PC-9 (cell line): Measurements from ENCODE around the gene ZNF491. TPM values are rescaled to one million over a fixed set of nuclear protein-coding genes. Genes with fewer than 3 reads are reported as not detected.

Source experiments
- BruUV-seq: library from RNA; stranded (reverse); fragments of 400-500 nt; replicated peaks from 2 replicates; lab custom pipeline; 2021; lab: Mats Ljungman, UMichigan
- CTCF ChIA-PET: fragments of 300-600 bp; sonication (Branson Sonifier 250); formaldehyde crosslinking; loops from one replicate; lab custom pipeline; 2022; ENCODE audit warnings: antibody characterized with exemption; lab: Charles Lee
- POLR2A ChIA-PET: fragments of 300-600 bp; sonication (Branson Sonifier 250); formaldehyde crosslinking; loops from one replicate; lab custom pipeline; 2022; ENCODE audit warnings: antibody characterized with exemption; ENCODE audit not compliant: unreplicated experiment; lab: Charles Lee
- DNase-seq, 2 experiments: peaks; one replicate each; pipeline versions ENCODE4 v3.0.0 to v3.0.0-alpha.2; 2015 to 2022; ENCODE audit warnings: mixed read lengths in 1 of 2
- H2AFZ ChIP-seq: fragments of 200-600 bp; sonication (generic); 2 replicates; pipeline ENCODE4 v1.8.1; 2017; ENCODE audit warnings: antibody characterized with exemption
- H3F3A ChIP-seq: fragments of 200-600 bp; sonication (generic); 2 replicates; pipeline ENCODE4 v1.8.1; 2017; ENCODE audit warnings: antibody characterized with exemption, mild to moderate bottlenecking, low read depth; ENCODE audit not compliant: insufficient read depth
- H3K27ac ChIP-seq: fragments of 200-600 bp; sonication (generic); 2 replicates; pipeline ENCODE4 v1.6.1; 2016; ENCODE audit warnings: mixed run types
- H3K27me3 ChIP-seq: fragments of 200-600 bp; sonication (generic); 2 replicates; pipeline ENCODE4 v1.6.1; 2016; ENCODE audit warnings: low read depth, mixed run types; ENCODE audit not compliant: insufficient read depth
- H3K36me3 ChIP-seq: fragments of 200-600 bp; sonication (generic); 2 replicates; pipeline ENCODE4 v1.6.1; 2016; ENCODE audit warnings: low read depth, mixed run types
- H3K4me1 ChIP-seq: fragments of 200-600 bp; sonication (generic); replicated peaks from 2 replicates; pipeline ENCODE4 v1.6.1; 2016; ENCODE audit warnings: mixed run types; ENCODE audit not compliant: insufficient read depth
- H3K4me2 ChIP-seq: fragments of 200-600 bp; sonication (generic); 2 replicates; pipeline ENCODE4 v1.6.1; 2017; ENCODE audit warnings: mixed run types
- H3K4me3 ChIP-seq: fragments of 200-600 bp; sonication (generic); 2 replicates; pipeline ENCODE4 v1.6.1; 2016; ENCODE audit warnings: mixed run types
- H3K79me2 ChIP-seq: fragments of 200-600 bp; sonication (generic); 2 replicates; pipeline ENCODE4 v1.6.1; 2017; ENCODE audit warnings: low read depth, mixed run types
- H3K9me2 ChIP-seq: fragments of 200-600 bp; sonication (generic); 2 replicates; pipeline ENCODE4 v1.8.1; 2017; ENCODE audit warnings: mild to moderate bottlenecking; ENCODE audit not compliant: insufficient read depth
- H3K9me3 ChIP-seq: fragments of 200-600 bp; sonication (generic); 2 replicates; pipeline ENCODE4 v1.8.1; 2016; ENCODE audit warnings: low read depth; ENCODE audit not compliant: insufficient read depth
- H4K20me1 ChIP-seq: fragments of 200-600 bp; sonication (generic); 2 replicates; pipeline ENCODE4 v1.8.1; 2017; ENCODE audit not compliant: insufficient read depth
- CTCF ChIP-seq: fragments of 200-600 bp; sonication (generic); conservative IDR thresholded peaks from 2 replicates; pipeline ENCODE4 v1.6.1; 2017; ENCODE audit warnings: mixed run types, antibody characterized with exemption, mild to moderate bottlenecking, moderate library complexity
- EZH2 ChIP-seq: fragments of 200-600 bp; sonication (generic); IDR thresholded peaks from 2 replicates; pipeline ENCODE4 v1.8.0; 2017; ENCODE audit warnings: antibody characterized with exemption, low read depth
- intact Hi-C: fragments of 100-400 bp; cut with micrococcal nuclease; formaldehyde crosslinking; loops from one replicate; pipeline ENCODE4 v1.10.0; 2022; ENCODE audit not compliant: unreplicated experiment
- total RNA-seq: library from RNA; stranded (reverse); gene quantifications from 2 replicates; pipeline ENCODE4 v1.2.3, GENCODE V29; 2021

ZNF491 gene
- total RNA-seq, 1 experiment from 2014 or later, result not detected

GRCh38 chr19:11853358-11853757 lies 55.0 kb downstream of the ZNF491 start:
- no TSS peak for BruUV-seq

GRCh38 chr19:11856596-11857250 lies 58.4 kb downstream of the ZNF491 start:
- peak in 1 of 2 experiments; percentile 55 for DNase-seq
- Histone ChIP-seq H4K20me1 (no peaks in the 10 kb centered on the region), H3K27ac (no peak overlapping the region), H3K9me2 (no peaks in the 10 kb centered on the region), H3F3A (no peaks in the 10 kb centered on the region), H3K27me3 (peaks cover 55% of the 10 kb centered on the region), H3K9me3 (no peaks in the 10 kb centered on the region), H3K79me2 (no peaks in the 10 kb centered on the region), H3K4me3 (no peak overlapping the region), H2AFZ (no peak overlapping the region), H3K4me1 (no peaks in the 10 kb centered on the region), H3K36me3 (no peaks in the 10 kb centered on the region), H3K4me2 (no peak overlapping the region)
- CTCF ChIA-PET, result interaction anchor here (1.6 kb wide), 1 partner anchor 59 kb away, joined by 6 read pairs; the partner anchor contains the start of gene ZNF491
- BruUV-seq, result no TSS peak
- POLR2A ChIA-PET, result no interaction called here
- TF ChIP-seq CTCF (no peak), EZH2 (no peak)
- intact Hi-C loops, result loop anchor here (5.0 kb wide), 1 partner anchor 59 kb away; the partner anchor contains the start of gene ZNF491

More at GRCh38 chr19:11853358-11853757, 55.0 kb downstream of the ZNF491 start:
- Histone ChIP-seq H3K27me3 (peaks cover 29% of the 10 kb centered on the region), H4K20me1 (no peaks in the 10 kb centered on the region), H3F3A (no peaks in the 10 kb centered on the region), H3K9me2 (no peaks in the 10 kb centered on the region), H3K9me3 (no peaks in the 10 kb centered on the region), H3K27ac (no peak overlapping the region), H2AFZ (no peak overlapping the region), H3K4me1 (no peaks in the 10 kb centered on the region), H3K4me3 (no peak overlapping the region), H3K36me3 (no peaks in the 10 kb centered on the region), H3K79me2 (no peaks in the 10 kb centered on the region), H3K4me2 (no peak overlapping the region)
- ChIA-PET POLR2A (no interaction called here), CTCF (no interaction called here)
- TF ChIP-seq EZH2 (no peak), CTCF (no peak)
- intact Hi-C loops, result no loop called here
- no peak for DNase-seq

Other genes with a start within 250 kb of the ZNF491 start
- 65.5 and 68.7 TPM in 2 replicates for gene ELOF1, start 239.3 kb upstream of the ZNF491 start, total RNA-seq
- gene ACP5, start 220.9 kb upstream of the ZNF491 start, total RNA-seq, result 3.5 and 6.6 TPM in 2 replicates
- gene ZNF627, start 201.0 kb upstream of the ZNF491 start, total RNA-seq, result 11.4 and 12.6 TPM in 2 replicates
- 6.7 and 7.4 TPM in 2 replicates for gene ZNF823, start 59.6 kb upstream of the ZNF491 start, total RNA-seq
- gene ZNF441, start 31.5 kb upstream of the ZNF491 start, total RNA-seq, result 1.6 and 1.7 TPM in 2 replicates
- gene ZNF440, start 15.8 kb downstream of the ZNF491 start, total RNA-seq, result 12.5 and 13.1 TPM in 2 replicates
- gene ZNF439, start 50.2 kb downstream of the ZNF491 start, total RNA-seq, result 0.83 and 1.2 TPM in 2 replicates
- gene ZNF69, start 89.3 kb downstream of the ZNF491 start, total RNA-seq, result 3.3 and 4.4 TPM in 2 replicates
- gene ZNF700, start 126.6 kb downstream of the ZNF491 start, total RNA-seq, result 7.6 and 7.8 TPM in 2 replicates
- gene ZNF763, start 166.5 kb downstream of the ZNF491 start, total RNA-seq, result 0.55 and 0.83 TPM in 2 replicates
- 2.6 and 3.1 TPM in 2 replicates for gene ZNF433, start 237.2 kb downstream of the ZNF491 start, total RNA-seq